GM23338 (cell line): ENCODE data around the gene PRR18. TPM values are rescaled to one million over a fixed set of nuclear protein-coding genes. Genes with fewer than 3 reads are reported as not detected.

Source experiments
- ATAC-seq: fragments of 200-7000 bp; cut with Tn5 transposase; 3 replicates; pipeline ENCODE4 v1.9.1; 2020
- DNase-seq: peaks from one replicate; pipeline ENCODE4 v3.0.0-alpha.2; 2015; ENCODE audit warnings: low spot score
- H2AFZ ChIP-seq: fragments of 200-600 bp; sonication (generic); 2 replicates; pipeline ENCODE4 v1.8.0; 2016; ENCODE audit warnings: antibody characterized with exemption, mild to moderate bottlenecking, moderate library complexity
- H3F3A ChIP-seq: fragments of 200-600 bp; sonication (generic); replicated peaks from 2 replicates; pipeline ENCODE4 v1.8.0; 2017; ENCODE audit warnings: antibody characterized with exemption, mixed run types, low read depth
- H3K27ac ChIP-seq: fragments of 200-600 bp; sonication (generic); 2 replicates; pipeline ENCODE4 v1.6.1; 2016; ENCODE audit warnings: low read depth
- H3K27me3 ChIP-seq: fragments of 200-600 bp; sonication (generic); 2 replicates; pipeline ENCODE4 v1.8.0; 2016; ENCODE audit warnings: mild to moderate bottlenecking, mixed run types, moderate library complexity; ENCODE audit not compliant: insufficient read depth
- H3K36me3 ChIP-seq: fragments of 200-600 bp; sonication (generic); 2 replicates; pipeline ENCODE4 v1.8.0; 2016; ENCODE audit warnings: mild to moderate bottlenecking; ENCODE audit not compliant: insufficient read depth
- H3K4me1 ChIP-seq: fragments of 200-600 bp; sonication (generic); 2 replicates; pipeline ENCODE4 v1.8.0; 2016; ENCODE audit warnings: mild to moderate bottlenecking, moderate library complexity; ENCODE audit not compliant: insufficient read depth
- H3K4me2 ChIP-seq: fragments of 200-600 bp; sonication (generic); 2 replicates; pipeline ENCODE4 v1.7.1; 2017; ENCODE audit warnings: mixed run types
- H3K4me3 ChIP-seq: fragments of 200-600 bp; sonication (generic); 2 replicates; pipeline ENCODE4 v1.6.1; 2016; ENCODE audit warnings: mixed run types
- H3K79me2 ChIP-seq: fragments of 200-600 bp; sonication (generic); replicated peaks from 2 replicates; pipeline ENCODE4 v1.8.0; 2017; ENCODE audit warnings: mild to moderate bottlenecking; ENCODE audit not compliant: insufficient read depth
- H3K9me2 ChIP-seq: fragments of 200-600 bp; sonication (generic); 2 replicates; pipeline ENCODE4 v1.8.0; 2017; ENCODE audit not compliant: insufficient read depth
- H4K20me1 ChIP-seq: fragments of 200-600 bp; sonication (generic); replicated peaks from 2 replicates; pipeline ENCODE4 v1.8.0; 2017; ENCODE audit warnings: mild to moderate bottlenecking; ENCODE audit not compliant: insufficient read depth
- H3K27ac Mint-ChIP-seq: 2 replicates; pipeline ENCODE4 v1.8.0; 2020; ENCODE audit warnings: inconsistent platforms, mild to moderate bottlenecking, moderate library complexity, mixed read lengths
- H3K27me3 Mint-ChIP-seq: 3 replicates; pipeline ENCODE4 v1.8.0; 2022; ENCODE audit warnings: low read depth, mild to moderate bottlenecking, moderate library complexity, mixed read lengths, inconsistent platforms; ENCODE audit not compliant: insufficient read depth, poor library complexity
- H3K36me3 Mint-ChIP-seq: 3 replicates; pipeline ENCODE4 v1.8.0; 2021; ENCODE audit warnings: low read depth, mild to moderate bottlenecking, inconsistent platforms, moderate library complexity, mixed read lengths
- H3K4me1 Mint-ChIP-seq: 3 replicates; pipeline ENCODE4 v1.8.0; 2020; ENCODE audit warnings: mild to moderate bottlenecking, inconsistent platforms, mixed read lengths
- H3K4me3 Mint-ChIP-seq: 3 replicates; pipeline ENCODE4 v1.8.0; 2021; ENCODE audit warnings: moderate library complexity, mild to moderate bottlenecking, inconsistent platforms, mixed read lengths
- H3K9me3 Mint-ChIP-seq: 3 replicates; pipeline ENCODE4 v1.8.0; 2020; ENCODE audit warnings: moderate library complexity, mild to moderate bottlenecking, inconsistent platforms, mixed read lengths
- CREB1 ChIP-seq: fragments of 250-450 bp; sonication (Bioruptor Pico); IDR thresholded peaks from 2 replicates; pipeline ENCODE4 v1.5.0; 2020; ENCODE audit warnings: low read depth, mild to moderate bottlenecking, moderate library complexity
- CTCF ChIP-seq, 2 experiments: fragments of 200-600 bp in 1 of 2; sonication (generic) in 1 of 2; conservative IDR thresholded peaks; 2 replicates each; pipeline versions ENCODE4 v1.5.1 to v1.6.1; 2016 to 2017; ENCODE audit warnings: antibody characterized with exemption in 2 of 2, low read depth in 2 of 2, mild to moderate bottlenecking in 2 of 2, moderate library complexity in 1 of 2
- ETS1 ChIP-seq: IDR thresholded peaks from 2 replicates; pipeline ENCODE4 v1.6.1; 2016; ENCODE audit warnings: antibody characterized with exemption
- EZH2 ChIP-seq: fragments of 200-600 bp; sonication (generic); IDR thresholded peaks from one replicate; pipeline ENCODE4 v1.8.0; 2017; ENCODE audit warnings: antibody characterized with exemption, mild to moderate bottlenecking, low read depth; ENCODE audit not compliant: unreplicated experiment
- JUNB ChIP-seq: IDR thresholded peaks from one replicate; pipeline ENCODE4 v1.6.1; 2016; ENCODE audit warnings: antibody characterized with exemption; ENCODE audit not compliant: unreplicated experiment
- NANOG ChIP-seq: IDR thresholded peaks from 2 replicates; pipeline ENCODE4 v1.6.1; 2016; ENCODE audit warnings: antibody characterized with exemption, borderline replicate concordance
- POLR2AphosphoS5 ChIP-seq: IDR thresholded peaks from 2 replicates; pipeline ENCODE4 v1.6.1; 2016; ENCODE audit warnings: antibody characterized with exemption, low read depth
- REST ChIP-seq: IDR thresholded peaks from one replicate; pipeline ENCODE4 v1.6.1; 2018; ENCODE audit warnings: antibody characterized with exemption; ENCODE audit not compliant: unreplicated experiment
- ZNF462 ChIP-seq: fragments of 250-450 bp; sonication (Bioruptor Pico); IDR thresholded peaks from 2 replicates; pipeline ENCODE4 v1.5.0; 2020; ENCODE audit warnings: mild to moderate bottlenecking, moderate library complexity
- polyA plus RNA-seq: library from polyadenylated mRNA; unstranded; fragments of >200 nt; fragmentation: Nextera tagmentation; extraction: Ambion mirVana; gene quantifications from 2 replicates; pipeline ENCODE4 v1.2.1, GENCODE V29; 2016
- total RNA-seq: library from RNA; depleted of rRNA; stranded (reverse); fragments of >200 nt; shearing (Covaris generic); gene quantifications from 2 replicates; pipeline ENCODE4 v1.2.3, GENCODE V29; 2014

The PRR18 gene
- total and polyA plus RNA-seq, 2 experiments from 2014 or later: 0.24 TPM; not detected in 1

GRCh38 chr6:166293731-166294584, 14.2 kb downstream of the PRR18 start:
- Mint-ChIP-seq H3K36me3 (peaks cover 14% of the 10 kb centered on the region; the same call in 2 of the 3 replicates), H3K9me3 (peaks cover 31% of the 10 kb centered on the region), H3K4me3 (no peak overlapping the region), H3K27ac (no peak overlapping the region), H3K27me3 (peaks cover 5% of the 10 kb centered on the region), H3K4me1 (no peaks in the 10 kb centered on the region)
- no peak for TF ChIP-seq EZH2
- TF ChIP-seq CREB1: no peak
- no peak for TF ChIP-seq POLR2AphosphoS5
- no peak for TF ChIP-seq JUNB
- no peak for TF ChIP-seq NANOG
- no peak for TF ChIP-seq CTCF (conservative IDR thresholded peaks at IDR 0.05; ENCODE audit: low read depth in 2 of 2)
- TF ChIP-seq REST: no peak
- no peak for TF ChIP-seq ETS1
- no peak for TF ChIP-seq ZNF462
- H3K79me2 ChIP-seq: no peaks in the 10 kb centered on the region
- H3K27me3 ChIP-seq: no peaks in the 10 kb centered on the region
- no peak overlapping the region for H3K4me2 ChIP-seq
- ATAC-seq (no peak), DNase-seq (no peak)
- H3K27ac ChIP-seq: no peak overlapping the region
- no peak overlapping the region for H3K4me3 ChIP-seq
- H3K36me3 ChIP-seq: no peaks in the 10 kb centered on the region
- no peaks in the 10 kb centered on the region for H3K9me2 ChIP-seq
- H3K4me1 ChIP-seq: no peaks in the 10 kb centered on the region
- H2AFZ ChIP-seq: no peak overlapping the region
- H4K20me1 ChIP-seq: no peaks in the 10 kb centered on the region; the same call in 1 of the 2 replicates
- H3F3A ChIP-seq: no peaks in the 10 kb centered on the region
